HG02798 (cell line): ENCODE measurements around the gene IFNL4.

ENCODE experiments used
- ATAC-seq: cut with Tn5 transposase; IDR thresholded peaks from one replicate; pipeline ENCODE4 v1.9.1; 2021; ENCODE audit warnings: mild to moderate bottlenecking; ENCODE audit not compliant: unreplicated experiment, poor library complexity

The IFNL4 gene

DNA sequence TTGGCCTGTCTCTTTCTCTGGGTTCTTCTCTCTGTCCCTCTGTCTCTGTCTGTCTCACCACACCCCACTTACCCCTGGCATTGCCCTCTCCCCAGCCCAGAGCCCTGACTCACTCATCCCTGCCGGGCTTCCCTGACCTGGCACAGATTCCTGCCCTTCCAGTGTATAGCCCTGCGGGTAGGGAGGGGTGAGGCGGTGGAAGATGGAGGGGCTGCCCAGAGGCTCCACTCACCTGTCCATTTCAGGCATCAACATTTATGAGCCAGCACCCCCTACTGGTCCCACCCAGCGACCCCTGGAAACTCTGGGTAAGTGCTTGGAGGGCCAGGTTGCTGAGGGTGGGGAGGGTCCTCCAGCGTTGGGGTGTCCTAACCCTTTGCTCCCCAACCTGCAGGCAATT, 50.8 kb downstream of the IFNL4 start:
- ATAC-seq, result no peak

DNA sequence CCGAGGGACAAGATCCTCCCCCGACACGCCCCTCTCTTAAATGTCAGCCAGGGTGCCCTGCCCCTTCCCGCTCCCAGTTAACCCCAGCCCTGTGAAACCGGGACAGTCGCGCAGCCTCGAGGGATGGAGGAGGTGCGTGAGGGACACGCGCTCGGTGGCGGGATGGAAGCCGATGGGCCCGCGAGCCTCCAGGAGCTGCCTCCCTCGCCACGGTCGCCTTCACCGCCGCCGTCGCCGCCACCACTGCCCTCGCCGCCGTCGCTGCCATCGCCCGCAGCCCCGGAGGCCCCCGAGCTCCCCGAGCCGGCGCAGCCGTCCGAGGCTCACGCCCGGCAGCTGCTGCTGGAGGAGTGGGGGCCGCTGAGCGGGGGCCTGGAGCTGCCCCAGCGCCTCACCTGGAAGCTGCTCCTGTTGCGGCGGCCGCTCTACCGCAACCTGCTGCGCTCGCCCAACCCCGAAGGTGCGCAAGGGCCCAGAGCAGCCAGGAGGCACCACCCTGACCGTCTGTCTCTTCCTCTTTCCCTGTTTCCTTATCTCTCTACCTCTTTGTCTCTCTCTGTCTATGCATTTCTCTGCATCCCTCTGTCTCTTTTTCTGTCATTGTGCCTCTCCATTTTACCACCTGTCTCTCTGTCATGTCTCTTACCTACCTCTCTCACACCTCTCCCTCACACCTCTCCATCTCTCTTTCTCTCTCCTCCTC, 51.6 kb downstream of the IFNL4 start, which contains the start of gene NCCRP1:
Gene NCCRP1 (plus strand): TSS at position 105 of the 703 bp plus-strand sequence. CDS start 19 bp downstream, at position 124.
- no peak for ATAC-seq

DNA sequence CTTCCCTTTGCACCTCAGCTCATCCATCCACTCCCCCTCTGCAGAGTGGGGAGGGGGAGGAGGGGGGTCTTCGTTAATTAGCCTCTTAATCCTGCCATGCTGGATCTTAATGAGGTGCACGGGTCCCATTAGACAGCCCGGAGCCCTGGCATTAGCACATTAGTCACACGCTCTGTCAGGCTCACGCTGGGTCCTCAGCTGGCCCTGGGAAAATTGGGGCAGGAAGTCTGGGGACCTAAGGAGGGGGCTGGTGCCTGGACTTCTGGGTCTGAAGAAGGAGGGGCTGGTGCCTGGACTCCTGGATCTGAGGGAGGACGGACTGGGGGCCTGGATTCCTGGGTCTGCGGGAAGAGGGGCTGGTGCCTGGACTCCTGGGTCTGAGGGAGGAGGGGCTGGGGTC, 52.3 kb downstream of the IFNL4 start:
- ATAC-seq, result no peak
